Stimulated activated memory B cell treated with anti-CD40 and anti-IgM and Interleukin-4, amounts not matched to agents 10 μg/mL and 1 μg/mL and 100 μg/mL, for 72 hours (primary cell): ENCODE measurements around the gene YIPF6.
"Not testable (repeated sequence)": the region's sequence is repeated elsewhere in the genome, so short reads cannot be mapped to it uniquely, and the experiment has no call there.

Experiments used
- ATAC-seq: fragments of 150-1000 bp; cut with Tn5 transposase; 2 replicates; pipeline ENCODE4 v1.10.0; 2021
- H3K27ac Mint-ChIP-seq: one replicate; pipeline ENCODE4 v1.8.0; 2022; ENCODE audit warnings: mild to moderate bottlenecking, mixed read lengths
- H3K27me3 Mint-ChIP-seq: one replicate; pipeline ENCODE4 v1.8.0; 2022; ENCODE audit warnings: mixed read lengths
- H3K36me3 Mint-ChIP-seq: one replicate; pipeline ENCODE4 v1.8.0; 2022; ENCODE audit warnings: mixed read lengths
- H3K4me1 Mint-ChIP-seq: one replicate; pipeline ENCODE4 v1.8.0; 2022; ENCODE audit warnings: mixed read lengths
- H3K4me3 Mint-ChIP-seq: one replicate; pipeline ENCODE4 v1.8.0; 2022; ENCODE audit warnings: mild to moderate bottlenecking, moderate library complexity, mixed read lengths
- H3K9me3 Mint-ChIP-seq: one replicate; pipeline ENCODE4 v1.8.0; 2022; ENCODE audit warnings: mixed read lengths

Gene YIPF6

DNA sequence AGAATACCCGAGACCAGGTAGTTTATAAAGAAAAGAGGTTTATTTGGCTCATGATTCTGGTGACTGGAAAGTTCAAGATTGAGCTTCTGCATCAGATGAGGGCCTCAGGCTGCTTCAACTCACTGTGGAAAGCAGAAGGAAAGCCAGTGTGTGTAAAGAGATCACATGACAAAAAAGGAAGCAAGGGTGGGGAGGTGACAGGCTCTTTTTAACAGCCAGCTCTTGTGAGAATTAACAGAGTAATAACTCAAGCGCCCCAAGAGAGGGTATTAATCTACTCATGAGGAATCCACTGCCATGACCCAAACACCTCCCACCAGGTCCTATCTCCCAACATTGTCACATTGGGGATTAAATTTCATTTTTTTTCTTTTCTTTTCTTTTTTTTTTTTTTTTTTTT is 6.3 kb upstream of the YIPF6 start:
- no peaks in the 10 kb centered on the region for H3K27me3 Mint-ChIP-seq
- H3K9me3 Mint-ChIP-seq = no peaks in the 10 kb centered on the region
- H3K4me1 Mint-ChIP-seq = no peaks in the 10 kb centered on the region
- ATAC-seq = no peak
- no peak overlapping the region for H3K4me3 Mint-ChIP-seq
- no peaks in the 10 kb centered on the region for H3K36me3 Mint-ChIP-seq
- H3K27ac Mint-ChIP-seq = no peak overlapping the region

DNA sequence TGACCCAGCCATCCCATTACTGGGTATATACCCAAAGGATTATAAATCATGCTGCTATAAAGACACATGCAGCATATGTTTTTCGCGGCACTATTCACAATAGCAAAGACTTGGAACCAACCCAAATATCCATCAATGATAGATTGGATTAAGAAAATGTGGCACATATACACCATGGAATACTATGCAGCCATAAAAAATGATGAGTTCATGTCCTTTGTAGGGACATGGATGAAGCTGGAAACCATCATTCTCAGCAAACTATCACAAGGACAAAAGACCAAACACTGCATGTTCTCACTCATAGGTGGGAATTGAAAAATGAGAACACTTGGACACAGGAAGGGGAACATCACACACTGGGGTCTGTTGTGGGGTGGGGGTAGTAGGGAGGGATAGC is 5.1 kb upstream of the YIPF6 start:
- not testable (repeated sequence) for ATAC-seq, H3K4me3 Mint-ChIP-seq, H3K36me3 Mint-ChIP-seq, H3K9me3 Mint-ChIP-seq, H3K4me1 Mint-ChIP-seq, H3K27me3 Mint-ChIP-seq, H3K27ac Mint-ChIP-seq

DNA sequence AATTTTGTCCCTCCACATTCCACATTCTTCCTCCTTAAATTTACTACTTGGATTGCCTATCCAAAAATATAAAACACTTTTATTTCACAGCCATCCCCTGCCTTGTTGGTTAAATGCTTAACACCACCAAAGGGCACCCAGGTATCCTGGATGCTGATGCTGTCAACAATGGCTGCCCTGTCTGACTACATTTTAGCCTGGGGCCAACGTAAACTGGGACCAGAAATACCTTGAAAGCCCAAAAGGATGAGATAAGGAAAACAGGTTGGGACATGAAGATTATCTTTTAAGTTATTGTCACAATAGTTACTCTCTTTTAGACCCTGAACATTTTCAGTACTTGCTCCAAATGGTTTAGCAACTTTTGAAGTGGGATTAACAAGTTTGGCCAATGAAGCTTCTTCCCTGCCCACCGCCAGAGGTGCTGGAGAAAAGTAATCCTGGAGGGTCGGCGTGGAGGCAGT is 775 bp upstream of the YIPF6 start:
- Mint-ChIP-seq H3K4me1 (peaks cover 17% of the 10 kb centered on the region), H3K9me3 (no peaks in the 10 kb centered on the region), H3K4me3 (peak overlapping the region; percentile 100), H3K27me3 (no peaks in the 10 kb centered on the region), H3K27ac (peak overlapping the region; percentile 99), H3K36me3 (peaks cover under 1% of the 10 kb centered on the region)
- no peak for ATAC-seq

DNA sequence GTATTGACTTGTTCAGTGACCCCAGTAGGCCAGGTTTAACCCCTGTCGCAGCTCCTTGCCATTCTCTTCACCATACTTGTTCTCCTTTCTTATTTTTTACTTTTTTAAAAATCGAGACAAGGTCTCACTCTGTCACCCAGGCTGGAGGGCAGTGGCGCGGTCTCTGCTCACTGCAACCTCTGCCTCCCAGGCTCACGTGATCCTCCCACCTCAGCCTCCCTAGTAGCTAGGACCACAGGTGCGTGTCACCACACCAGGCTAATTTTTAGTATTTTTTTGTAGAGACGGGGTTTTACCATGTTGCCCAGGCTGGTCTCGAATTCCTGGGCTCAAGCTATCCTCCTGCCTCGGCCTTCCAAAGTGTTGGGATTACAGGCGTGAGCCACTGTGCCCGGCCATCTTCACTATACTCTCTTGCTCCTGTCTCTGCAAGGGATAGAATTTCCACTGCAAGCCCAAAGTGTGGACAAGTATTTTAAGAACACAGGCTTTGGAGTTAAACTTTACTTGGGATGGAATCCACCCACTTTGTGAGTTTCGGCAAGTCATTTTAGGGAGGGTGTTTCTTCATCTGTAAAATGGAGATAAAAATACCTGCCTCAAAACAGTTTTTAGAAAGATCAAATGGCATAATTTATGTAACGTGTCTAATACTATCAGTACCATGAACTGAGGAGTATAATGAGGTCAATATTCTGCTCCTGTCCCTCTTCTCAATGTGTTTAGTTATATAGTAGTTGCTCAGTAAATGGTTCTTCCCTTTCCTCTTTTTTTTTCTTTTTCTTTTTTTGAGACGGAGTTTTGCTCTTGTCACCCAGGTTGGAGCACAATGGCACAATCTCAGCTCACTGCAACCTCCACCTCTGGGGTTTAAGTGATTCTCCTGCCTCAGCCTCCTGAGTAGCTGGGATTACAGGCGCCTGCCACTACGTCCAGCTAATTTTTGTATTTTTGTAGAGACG is 973 bp downstream of the YIPF6 start:
- Mint-ChIP-seq H3K9me3 (no peaks in the 10 kb centered on the region), H3K27ac (peak overlapping the region; percentile 99), H3K27me3 (no peaks in the 10 kb centered on the region), H3K4me3 (peak overlapping the region; percentile 100), H3K4me1 (peaks cover 26% of the 10 kb centered on the region), H3K36me3 (peaks cover 6% of the 10 kb centered on the region)
- no peak for ATAC-seq

DNA sequence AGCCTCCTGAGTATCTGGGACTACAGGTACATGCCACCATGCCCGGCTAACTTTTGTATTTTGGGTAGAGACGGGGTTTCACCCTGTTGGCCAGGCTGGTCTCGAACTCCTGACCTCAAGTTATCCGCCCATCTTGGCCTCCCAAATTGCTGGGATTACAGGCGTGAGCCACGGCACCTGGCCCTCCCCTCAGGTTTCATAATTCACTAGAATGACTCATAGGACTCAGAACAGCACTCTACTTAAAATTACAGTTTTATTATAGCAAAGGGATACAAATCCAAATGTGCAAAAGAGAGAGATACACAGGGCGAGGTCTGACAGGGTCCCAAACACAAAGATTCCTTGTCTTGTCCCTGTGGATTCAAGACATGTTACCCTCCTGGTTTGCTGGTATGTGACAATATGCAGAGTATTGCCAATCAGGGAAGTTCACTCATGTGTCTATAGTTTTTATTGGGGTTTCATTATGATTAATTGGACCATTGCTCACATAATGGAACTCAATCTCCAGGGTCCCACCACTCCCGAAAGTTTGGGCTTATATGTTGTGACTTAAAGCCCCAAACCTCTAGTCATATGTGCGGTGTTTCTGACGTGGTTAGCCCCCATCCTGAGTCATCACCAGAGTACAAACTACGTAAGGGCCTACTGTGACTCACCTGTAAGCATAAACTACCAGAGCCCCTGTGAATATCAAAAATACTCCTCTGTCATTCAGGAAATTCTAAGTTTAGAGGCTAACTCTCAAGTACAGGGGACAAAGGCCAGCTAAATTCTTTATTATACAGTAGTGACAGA is 5.2 kb downstream of the YIPF6 start:
- peak overlapping the region; percentile 5 for H3K27ac Mint-ChIP-seq
- H3K4me3 Mint-ChIP-seq = no peak overlapping the region
- H3K9me3 Mint-ChIP-seq = no peaks in the 10 kb centered on the region
- peaks cover 16% of the 10 kb centered on the region for H3K36me3 Mint-ChIP-seq
- peak; percentile 68 for ATAC-seq
- H3K4me1 Mint-ChIP-seq = peaks cover 45% of the 10 kb centered on the region
- H3K27me3 Mint-ChIP-seq = no peaks in the 10 kb centered on the region

DNA sequence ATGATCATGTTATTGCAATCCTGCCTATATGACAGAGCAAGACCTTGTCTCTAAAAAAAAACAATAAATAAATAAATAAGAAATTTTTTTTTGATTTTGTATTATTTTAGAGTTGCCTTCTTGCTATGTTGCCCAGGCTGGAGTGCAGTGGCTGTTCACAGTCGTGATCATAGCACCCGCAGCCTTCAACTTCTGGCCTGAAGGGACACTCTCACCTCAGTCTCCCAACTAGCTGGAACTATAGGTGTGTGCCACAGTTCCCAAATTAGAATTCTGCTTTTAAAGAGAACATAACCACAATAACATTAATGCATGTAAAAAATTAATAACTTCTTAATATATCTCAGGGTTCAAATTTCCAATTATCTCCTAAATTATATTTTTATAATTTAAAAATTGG is 7.8 kb downstream of the YIPF6 start:
- H3K27me3 Mint-ChIP-seq = no peaks in the 10 kb centered on the region
- H3K27ac Mint-ChIP-seq = no peak overlapping the region
- no peak overlapping the region for H3K4me3 Mint-ChIP-seq
- no peak for ATAC-seq
- no peaks in the 10 kb centered on the region for H3K9me3 Mint-ChIP-seq
- H3K4me1 Mint-ChIP-seq = peaks cover 51% of the 10 kb centered on the region
- H3K36me3 Mint-ChIP-seq = peaks cover 16% of the 10 kb centered on the region

DNA sequence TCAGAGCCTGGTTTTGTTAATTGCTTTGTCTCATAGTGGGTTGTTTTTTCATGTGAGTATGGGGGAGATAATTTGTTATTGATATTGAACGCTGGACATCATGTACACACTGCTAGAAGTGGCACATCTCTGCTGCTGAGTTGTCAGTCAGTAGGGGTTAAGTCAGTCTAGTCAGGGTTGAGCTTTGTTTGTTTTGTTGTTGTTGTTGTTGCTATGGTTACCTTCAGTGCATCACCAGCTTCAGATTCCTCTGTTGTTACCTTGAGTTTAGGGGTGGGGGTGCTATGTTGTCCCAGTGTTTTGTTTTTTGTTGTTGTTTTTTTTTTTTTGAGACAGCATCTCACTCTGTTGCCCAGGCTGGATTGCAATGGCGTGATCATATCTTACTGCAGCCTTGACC is 9.9 kb downstream of the YIPF6 start:
- no peak for ATAC-seq
- no peaks in the 10 kb centered on the region for H3K9me3 Mint-ChIP-seq
- H3K27me3 Mint-ChIP-seq = no peaks in the 10 kb centered on the region
- H3K4me3 Mint-ChIP-seq = no peak overlapping the region
- H3K27ac Mint-ChIP-seq = peak overlapping the region; percentile 30
- H3K36me3 Mint-ChIP-seq = peaks cover 11% of the 10 kb centered on the region
- H3K4me1 Mint-ChIP-seq = peaks cover 36% of the 10 kb centered on the region

DNA sequence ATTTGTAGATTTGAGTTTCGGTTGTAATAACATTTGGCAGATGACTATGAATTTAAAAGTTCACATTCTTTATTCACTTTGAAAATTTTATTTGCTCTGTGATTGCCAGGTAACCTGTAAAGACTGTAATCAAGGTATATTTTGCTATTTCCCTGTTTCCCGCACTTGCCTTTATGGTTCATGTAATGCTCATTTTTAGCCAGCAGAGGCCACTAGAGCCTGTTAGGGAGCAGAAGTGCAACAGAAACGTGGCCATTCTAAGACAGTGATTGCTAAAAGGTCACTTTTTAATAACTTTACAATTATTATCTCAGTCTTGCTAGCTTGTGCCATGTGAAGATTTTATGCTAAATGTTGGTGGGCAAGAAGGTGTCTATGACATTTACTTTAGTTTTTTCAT is 12.4 kb downstream of the YIPF6 start:
- H3K36me3 Mint-ChIP-seq = peaks cover 11% of the 10 kb centered on the region
- ATAC-seq = no peak

DNA sequence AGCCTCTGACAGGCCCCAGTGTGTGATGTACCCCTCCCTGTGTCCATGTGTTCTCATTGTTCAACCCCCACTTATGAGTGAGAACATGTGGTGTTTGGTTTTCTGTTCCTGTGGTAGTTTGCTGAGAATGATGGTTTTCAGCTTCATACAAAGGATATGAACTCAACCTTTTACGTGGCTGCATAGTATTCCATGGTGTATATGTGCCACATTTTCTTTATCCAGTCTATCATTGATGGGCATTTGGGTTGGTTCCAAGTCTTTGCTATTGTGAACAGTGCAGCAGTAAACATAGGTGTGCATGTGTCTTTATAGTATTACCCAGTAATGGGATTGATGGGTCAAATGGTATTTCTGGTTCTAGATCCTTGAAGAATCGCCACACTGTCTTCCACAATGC is 25.8 kb downstream of the YIPF6 start:
- not testable (repeated sequence) for H3K4me3 Mint-ChIP-seq, ATAC-seq, H3K4me1 Mint-ChIP-seq, H3K9me3 Mint-ChIP-seq, H3K27me3 Mint-ChIP-seq, H3K27ac Mint-ChIP-seq
- H3K36me3 Mint-ChIP-seq = peaks cover 65% of the 10 kb centered on the region

More for the DNA sequence above, 12.4 kb downstream of the YIPF6 start:
- H3K27me3 Mint-ChIP-seq = no peaks in the 10 kb centered on the region
- peaks cover 22% of the 10 kb centered on the region for H3K4me1 Mint-ChIP-seq
- H3K4me3 Mint-ChIP-seq = no peak overlapping the region
- H3K9me3 Mint-ChIP-seq = no peaks in the 10 kb centered on the region
- H3K27ac Mint-ChIP-seq = no peak overlapping the region

DNA sequence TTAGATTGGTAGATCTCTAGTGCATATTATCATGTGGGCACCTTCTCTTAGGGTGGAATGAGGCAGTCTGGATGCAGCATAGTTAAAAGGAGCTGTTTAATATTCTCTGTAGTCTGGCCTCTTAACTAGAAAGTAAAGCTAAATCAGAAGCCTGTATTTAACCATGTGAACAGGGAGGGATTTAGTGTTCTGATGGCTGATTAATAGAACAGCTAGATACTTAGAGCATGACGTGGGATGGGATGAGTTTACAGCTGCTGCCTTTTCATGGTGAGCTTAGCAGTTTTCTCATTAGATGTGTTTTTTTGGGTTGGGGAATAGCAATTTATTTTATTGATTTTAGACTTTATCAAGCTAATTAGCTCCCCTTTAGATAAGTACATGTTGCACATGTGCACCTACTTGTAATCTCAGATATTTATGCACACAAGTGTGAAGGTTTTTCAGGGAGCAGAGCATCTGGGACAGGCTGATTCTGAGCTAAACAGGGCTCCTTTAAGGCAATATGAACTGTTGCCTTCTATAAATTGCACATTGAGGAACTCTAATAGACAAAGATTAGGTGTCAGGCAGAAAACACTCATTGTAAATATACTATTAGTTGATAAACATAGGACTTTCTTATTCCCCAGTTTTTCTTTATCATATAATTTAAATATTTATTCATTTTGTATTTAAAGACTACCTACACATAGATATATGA is 34.1 kb downstream of the YIPF6 start:
- no peak for ATAC-seq
- H3K9me3 Mint-ChIP-seq = no peaks in the 10 kb centered on the region
- no peak overlapping the region for H3K4me3 Mint-ChIP-seq
- H3K4me1 Mint-ChIP-seq = no peaks in the 10 kb centered on the region
- H3K27me3 Mint-ChIP-seq = no peaks in the 10 kb centered on the region
- no peak overlapping the region for H3K27ac Mint-ChIP-seq
- peaks cover 30% of the 10 kb centered on the region for H3K36me3 Mint-ChIP-seq

DNA sequence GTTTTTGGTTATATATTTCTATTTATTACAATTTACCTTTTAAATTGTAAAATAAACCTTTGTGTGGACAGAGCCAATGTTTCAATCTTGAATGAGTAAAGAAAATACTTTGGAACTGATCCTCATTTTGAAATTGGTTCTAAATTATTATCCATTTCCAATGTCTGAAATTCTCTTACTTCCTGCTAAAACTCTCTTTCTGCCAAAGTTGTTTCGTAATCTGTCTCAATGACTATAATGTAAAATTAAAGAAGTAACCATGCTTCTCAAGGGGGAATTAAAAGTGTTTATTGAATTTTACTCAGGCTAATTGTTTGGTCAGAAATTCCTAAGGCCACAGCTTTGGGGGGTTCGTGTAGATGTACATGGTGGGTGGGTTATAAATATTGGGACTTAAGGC is 34.8 kb downstream of the YIPF6 start:
- no peaks in the 10 kb centered on the region for H3K4me1 Mint-ChIP-seq
- H3K36me3 Mint-ChIP-seq = peaks cover 23% of the 10 kb centered on the region
- H3K4me3 Mint-ChIP-seq = no peak overlapping the region
- no peaks in the 10 kb centered on the region for H3K27me3 Mint-ChIP-seq
- no peak overlapping the region for H3K27ac Mint-ChIP-seq
- no peak for ATAC-seq
- no peaks in the 10 kb centered on the region for H3K9me3 Mint-ChIP-seq

DNA sequence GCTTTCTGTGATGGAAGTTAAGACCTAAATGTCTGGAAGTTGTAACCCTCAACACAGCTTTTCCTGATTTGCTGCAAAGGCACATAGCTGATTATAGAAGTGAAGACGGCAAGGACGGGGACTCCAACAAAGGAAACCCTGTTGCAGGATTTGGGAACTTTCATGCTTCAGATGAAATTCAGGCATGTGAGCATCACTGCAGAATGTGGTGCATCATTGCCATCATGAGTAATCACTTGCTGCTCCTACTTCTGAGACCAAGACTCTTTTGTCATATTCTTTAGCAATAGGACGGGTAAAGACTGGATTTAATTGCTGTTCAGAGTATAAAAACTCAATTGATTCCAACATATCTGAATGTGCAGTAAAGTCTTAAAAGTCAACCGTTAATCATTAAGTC is 35.8 kb downstream of the YIPF6 start:
- H3K9me3 Mint-ChIP-seq = no peaks in the 10 kb centered on the region
- H3K4me3 Mint-ChIP-seq = no peak overlapping the region
- ATAC-seq = no peak
- H3K4me1 Mint-ChIP-seq = no peaks in the 10 kb centered on the region
- no peak overlapping the region for H3K27ac Mint-ChIP-seq
- peaks cover 13% of the 10 kb centered on the region for H3K36me3 Mint-ChIP-seq
- H3K27me3 Mint-ChIP-seq = no peaks in the 10 kb centered on the region

DNA sequence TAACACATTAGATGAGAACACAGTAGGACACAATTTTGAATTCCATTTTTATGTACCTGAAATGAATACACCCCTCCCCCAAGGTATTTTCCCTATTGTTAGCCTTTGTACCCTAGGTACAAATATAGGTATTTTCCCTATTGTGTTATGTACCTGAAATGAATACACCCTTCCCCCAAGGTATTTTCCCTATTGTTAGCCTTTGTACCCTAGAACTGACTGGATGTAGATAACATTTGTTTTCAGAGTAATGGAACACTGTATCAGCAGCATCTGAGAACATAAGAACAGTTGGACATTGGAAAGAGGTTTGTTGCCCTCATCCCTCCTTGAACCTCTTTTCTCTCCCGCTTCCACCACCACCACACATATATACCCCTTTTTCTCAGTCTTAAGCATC is 37.6 kb downstream of the YIPF6 start:
- no peaks in the 10 kb centered on the region for H3K27me3 Mint-ChIP-seq
- no peaks in the 10 kb centered on the region for H3K4me1 Mint-ChIP-seq
- ATAC-seq = no peak
- no peak overlapping the region for H3K4me3 Mint-ChIP-seq
- no peaks in the 10 kb centered on the region for H3K9me3 Mint-ChIP-seq
- H3K36me3 Mint-ChIP-seq = peaks cover 5% of the 10 kb centered on the region
- H3K27ac Mint-ChIP-seq = no peak overlapping the region

DNA sequence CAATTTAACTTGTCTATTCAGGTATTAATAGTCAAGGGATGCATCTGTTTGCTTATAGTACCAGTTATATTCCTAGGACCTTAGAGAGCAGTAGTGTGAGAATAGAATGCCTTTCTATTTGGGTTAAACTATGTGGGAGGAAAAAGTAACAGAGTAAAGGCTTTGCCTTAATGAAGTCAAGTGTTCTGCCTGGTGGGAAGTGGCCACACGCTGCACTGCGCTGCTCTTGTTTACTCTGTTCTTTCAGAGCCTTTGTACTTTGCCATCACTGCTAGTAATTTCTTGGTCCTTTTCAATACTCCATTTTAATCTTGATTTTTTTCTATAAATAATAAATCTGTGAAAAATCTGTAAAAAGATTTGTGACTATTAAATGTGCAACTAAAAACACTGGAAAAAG is 38.0 kb downstream of the YIPF6 start:
- peaks cover 10% of the 10 kb centered on the region for H3K36me3 Mint-ChIP-seq
- H3K9me3 Mint-ChIP-seq = peaks cover 4% of the 10 kb centered on the region
- H3K27ac Mint-ChIP-seq = no peak overlapping the region
- no peak overlapping the region for H3K4me3 Mint-ChIP-seq
- ATAC-seq = no peak
- H3K27me3 Mint-ChIP-seq = no peaks in the 10 kb centered on the region
- no peaks in the 10 kb centered on the region for H3K4me1 Mint-ChIP-seq

DNA sequence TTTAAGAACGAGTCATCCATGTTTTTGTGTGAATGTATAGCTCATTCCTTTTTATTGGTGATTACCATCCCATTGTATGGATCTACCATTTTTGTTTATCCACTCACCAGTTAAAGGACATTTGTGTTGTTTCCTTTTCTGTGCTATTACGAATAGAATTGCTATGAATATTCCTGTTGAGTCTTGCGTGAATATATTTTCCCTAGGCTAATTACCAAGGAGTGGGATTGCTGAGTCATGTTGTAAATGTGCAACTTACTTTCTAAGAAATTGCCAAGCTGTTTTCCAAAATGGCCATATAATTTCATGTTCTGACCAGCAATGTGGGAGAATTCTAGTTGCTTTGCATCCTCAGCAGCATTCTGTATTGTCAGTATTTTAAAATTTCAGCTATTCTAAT is 51.3 kb downstream of the YIPF6 start:
- no peaks in the 10 kb centered on the region for H3K27me3 Mint-ChIP-seq
- H3K4me3 Mint-ChIP-seq = no peak overlapping the region
- no peaks in the 10 kb centered on the region for H3K9me3 Mint-ChIP-seq
- H3K4me1 Mint-ChIP-seq = no peaks in the 10 kb centered on the region
- peaks cover under 1% of the 10 kb centered on the region for H3K36me3 Mint-ChIP-seq
- no peak overlapping the region for H3K27ac Mint-ChIP-seq
- ATAC-seq = no peak
